ENCODE measurements around the gene AKNA. TPM values are rescaled to one million over a fixed set of nuclear protein-coding genes. Genes with fewer than 3 reads are reported as not detected.

AKNA gene
- total RNA-seq, 1 experiment from 2014 or later = 36.2 TPM

- no peak for DNase-seq (ENCODE audit: extremely low read depth, low read depth)
Observed at GRCh38 chr9:114382699-114383520, 4.9 kb downstream of the AKNA start.

GRCh38 chr9:114378883-114379282 lies 8.9 kb downstream of the AKNA start:
- no peak for DNase-seq (ENCODE audit: extremely low read depth, low read depth)

- DNase-seq (ENCODE audit: extremely low read depth, low read depth) = no peak
Observed at GRCh38 chr9:114378016-114378415, 9.8 kb downstream of the AKNA start.

- DNase-seq (ENCODE audit: extremely low read depth, low read depth) = no peak
Observed at GRCh38 chr9:114376586-114377445, 11.0 kb downstream of the AKNA start.

GRCh38 chr9:114375386-114376175 lies 12.2 kb downstream of the AKNA start:
- DNase-seq (ENCODE audit: extremely low read depth, low read depth) = no peak

- DNase-seq (ENCODE audit: extremely low read depth, low read depth) = no peak
Observed at GRCh38 chr9:114374936-114375335, 12.8 kb downstream of the AKNA start.

- no peak for DNase-seq (ENCODE audit: extremely low read depth, low read depth)
Observed at GRCh38 chr9:114373960-114374730, 13.6 kb downstream of the AKNA start.

- no peak for DNase-seq (ENCODE audit: extremely low read depth, low read depth)
Observed at GRCh38 chr9:114372921-114373448, 14.8 kb downstream of the AKNA start.

GRCh38 chr9:114371973-114372917 lies 15.5 kb downstream of the AKNA start:
- DNase-seq (ENCODE audit: extremely low read depth, low read depth) = no peak

- no peak for DNase-seq (ENCODE audit: extremely low read depth, low read depth)
Observed at GRCh38 chr9:114371343-114371944, 16.3 kb downstream of the AKNA start.

GRCh38 chr9:114370968-114371320 lies 16.8 kb downstream of the AKNA start:
- no peak for DNase-seq (ENCODE audit: extremely low read depth, low read depth)

GRCh38 chr9:114370251-114370967 lies 17.4 kb downstream of the AKNA start:
- DNase-seq (ENCODE audit: extremely low read depth, low read depth) = no peak

GRCh38 chr9:114369216-114370130 lies 18.3 kb downstream of the AKNA start:
- peak; percentile 23 for DNase-seq (ENCODE audit: extremely low read depth, low read depth)

GRCh38 chr9:114367772-114368569 lies 19.8 kb downstream of the AKNA start:
- DNase-seq (ENCODE audit: extremely low read depth, low read depth) = no peak

- no peak for DNase-seq (ENCODE audit: extremely low read depth, low read depth)
Observed at GRCh38 chr9:114367366-114367765, 20.4 kb downstream of the AKNA start.
